GM23338 (cell line): Measurements from ENCODE around the gene DYRK3. TPM values are rescaled to one million over a fixed set of nuclear protein-coding genes. Genes with fewer than 3 reads are reported as not detected.

ENCODE experiments used
- ATAC-seq: fragments of 200-7000 bp; cut with Tn5 transposase; 3 replicates; pipeline ENCODE4 v1.9.1; 2020
- DNase-seq: peaks from one replicate; pipeline ENCODE4 v3.0.0-alpha.2; 2015; ENCODE audit warnings: low spot score
- H2AFZ ChIP-seq: fragments of 200-600 bp; sonication (generic); 2 replicates; pipeline ENCODE4 v1.8.0; 2016; ENCODE audit warnings: antibody characterized with exemption, mild to moderate bottlenecking, moderate library complexity
- H3F3A ChIP-seq: fragments of 200-600 bp; sonication (generic); replicated peaks from 2 replicates; pipeline ENCODE4 v1.8.0; 2017; ENCODE audit warnings: antibody characterized with exemption, mixed run types, low read depth
- H3K27ac ChIP-seq: fragments of 200-600 bp; sonication (generic); 2 replicates; pipeline ENCODE4 v1.6.1; 2016; ENCODE audit warnings: low read depth
- H3K27me3 ChIP-seq: fragments of 200-600 bp; sonication (generic); 2 replicates; pipeline ENCODE4 v1.8.0; 2016; ENCODE audit warnings: mild to moderate bottlenecking, mixed run types, moderate library complexity; ENCODE audit not compliant: insufficient read depth
- H3K36me3 ChIP-seq: fragments of 200-600 bp; sonication (generic); 2 replicates; pipeline ENCODE4 v1.8.0; 2016; ENCODE audit warnings: mild to moderate bottlenecking; ENCODE audit not compliant: insufficient read depth
- H3K4me1 ChIP-seq: fragments of 200-600 bp; sonication (generic); 2 replicates; pipeline ENCODE4 v1.8.0; 2016; ENCODE audit warnings: mild to moderate bottlenecking, moderate library complexity; ENCODE audit not compliant: insufficient read depth
- H3K4me2 ChIP-seq: fragments of 200-600 bp; sonication (generic); 2 replicates; pipeline ENCODE4 v1.7.1; 2017; ENCODE audit warnings: mixed run types
- H3K4me3 ChIP-seq: fragments of 200-600 bp; sonication (generic); 2 replicates; pipeline ENCODE4 v1.6.1; 2016; ENCODE audit warnings: mixed run types
- H3K79me2 ChIP-seq: fragments of 200-600 bp; sonication (generic); replicated peaks from 2 replicates; pipeline ENCODE4 v1.8.0; 2017; ENCODE audit warnings: mild to moderate bottlenecking; ENCODE audit not compliant: insufficient read depth
- H3K9me2 ChIP-seq: fragments of 200-600 bp; sonication (generic); 2 replicates; pipeline ENCODE4 v1.8.0; 2017; ENCODE audit not compliant: insufficient read depth
- H4K20me1 ChIP-seq: fragments of 200-600 bp; sonication (generic); replicated peaks from 2 replicates; pipeline ENCODE4 v1.8.0; 2017; ENCODE audit warnings: mild to moderate bottlenecking; ENCODE audit not compliant: insufficient read depth
- H3K27ac Mint-ChIP-seq: 2 replicates; pipeline ENCODE4 v1.8.0; 2020; ENCODE audit warnings: inconsistent platforms, mild to moderate bottlenecking, moderate library complexity, mixed read lengths
- H3K27me3 Mint-ChIP-seq: 3 replicates; pipeline ENCODE4 v1.8.0; 2022; ENCODE audit warnings: low read depth, mild to moderate bottlenecking, moderate library complexity, mixed read lengths, inconsistent platforms; ENCODE audit not compliant: insufficient read depth, poor library complexity
- H3K36me3 Mint-ChIP-seq: 3 replicates; pipeline ENCODE4 v1.8.0; 2021; ENCODE audit warnings: low read depth, mild to moderate bottlenecking, inconsistent platforms, moderate library complexity, mixed read lengths
- H3K4me1 Mint-ChIP-seq: 3 replicates; pipeline ENCODE4 v1.8.0; 2020; ENCODE audit warnings: mild to moderate bottlenecking, inconsistent platforms, mixed read lengths
- H3K4me3 Mint-ChIP-seq: 3 replicates; pipeline ENCODE4 v1.8.0; 2021; ENCODE audit warnings: moderate library complexity, mild to moderate bottlenecking, inconsistent platforms, mixed read lengths
- H3K9me3 Mint-ChIP-seq: 3 replicates; pipeline ENCODE4 v1.8.0; 2020; ENCODE audit warnings: moderate library complexity, mild to moderate bottlenecking, inconsistent platforms, mixed read lengths
- CREB1 ChIP-seq: fragments of 250-450 bp; sonication (Bioruptor Pico); IDR thresholded peaks from 2 replicates; pipeline ENCODE4 v1.5.0; 2020; ENCODE audit warnings: low read depth, mild to moderate bottlenecking, moderate library complexity
- EZH2 ChIP-seq: fragments of 200-600 bp; sonication (generic); IDR thresholded peaks from one replicate; pipeline ENCODE4 v1.8.0; 2017; ENCODE audit warnings: antibody characterized with exemption, mild to moderate bottlenecking, low read depth; ENCODE audit not compliant: unreplicated experiment
- EZH2phosphoT487 ChIP-seq: fragments of 200-600 bp; sonication (generic); IDR thresholded peaks from one replicate; pipeline ENCODE4 v1.8.1; 2018; ENCODE audit warnings: antibody characterized with exemption; ENCODE audit not compliant: unreplicated experiment
- NANOG ChIP-seq: IDR thresholded peaks from 2 replicates; pipeline ENCODE4 v1.6.1; 2016; ENCODE audit warnings: antibody characterized with exemption, borderline replicate concordance
- POLR2AphosphoS5 ChIP-seq: IDR thresholded peaks from 2 replicates; pipeline ENCODE4 v1.6.1; 2016; ENCODE audit warnings: antibody characterized with exemption, low read depth
- ZNF114 ChIP-seq: fragments of 250-450 bp; sonication (Bioruptor Pico); IDR thresholded peaks from 2 replicates; pipeline ENCODE4 v1.5.0; 2020; ENCODE audit warnings: mild to moderate bottlenecking, moderate library complexity
- polyA plus RNA-seq: library from polyadenylated mRNA; unstranded; fragments of >200 nt; fragmentation: Nextera tagmentation; extraction: Ambion mirVana; gene quantifications from 2 replicates; pipeline ENCODE4 v1.2.1, GENCODE V29; 2016
- total RNA-seq: library from RNA; depleted of rRNA; stranded (reverse); fragments of >200 nt; shearing (Covaris generic); gene quantifications from 2 replicates; pipeline ENCODE4 v1.2.3, GENCODE V29; 2014
- TF ChIP-seq, protein P1 (sequence below): fragments of 250-450 bp; sonication (Bioruptor Pico); IDR thresholded peaks from 2 replicates; pipeline ENCODE4 v1.5.0; 2020; ENCODE audit warnings: mild to moderate bottlenecking, moderate library complexity
- TF ChIP-seq, protein P2 (sequence below): IDR thresholded peaks from one replicate; pipeline ENCODE4 v1.6.1; 2018; ENCODE audit warnings: antibody characterized with exemption; ENCODE audit not compliant: unreplicated experiment
- TF ChIP-seq, protein P3 (sequence below): IDR thresholded peaks from 2 replicates; pipeline ENCODE4 v1.6.1; 2016; ENCODE audit warnings: antibody characterized with exemption

The DYRK3 gene
- total and polyA plus RNA-seq, 2 experiments from 2014 or later = 2.9 to 9.5 TPM

DNA sequence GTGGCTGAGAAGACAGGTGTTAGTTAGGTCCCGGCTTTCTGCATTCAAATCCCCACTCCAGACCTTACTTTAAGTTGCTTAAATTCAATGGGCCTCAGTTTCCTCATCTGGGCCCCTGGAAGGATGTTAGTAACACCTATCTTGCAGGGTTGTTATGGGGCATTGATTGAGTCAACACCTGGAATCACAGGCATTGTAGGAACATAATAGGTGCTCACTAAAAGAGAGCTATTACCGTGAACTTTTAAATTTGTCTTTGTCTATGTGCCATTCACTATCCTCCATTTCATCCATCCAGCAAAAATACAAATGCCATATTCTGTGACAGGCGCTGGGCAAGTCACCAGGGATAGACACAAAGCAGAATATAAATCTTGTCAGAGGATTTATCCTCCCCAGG is 38.9 kb downstream of the DYRK3 start (continued):
- TF ChIP-seq, protein P1, sequence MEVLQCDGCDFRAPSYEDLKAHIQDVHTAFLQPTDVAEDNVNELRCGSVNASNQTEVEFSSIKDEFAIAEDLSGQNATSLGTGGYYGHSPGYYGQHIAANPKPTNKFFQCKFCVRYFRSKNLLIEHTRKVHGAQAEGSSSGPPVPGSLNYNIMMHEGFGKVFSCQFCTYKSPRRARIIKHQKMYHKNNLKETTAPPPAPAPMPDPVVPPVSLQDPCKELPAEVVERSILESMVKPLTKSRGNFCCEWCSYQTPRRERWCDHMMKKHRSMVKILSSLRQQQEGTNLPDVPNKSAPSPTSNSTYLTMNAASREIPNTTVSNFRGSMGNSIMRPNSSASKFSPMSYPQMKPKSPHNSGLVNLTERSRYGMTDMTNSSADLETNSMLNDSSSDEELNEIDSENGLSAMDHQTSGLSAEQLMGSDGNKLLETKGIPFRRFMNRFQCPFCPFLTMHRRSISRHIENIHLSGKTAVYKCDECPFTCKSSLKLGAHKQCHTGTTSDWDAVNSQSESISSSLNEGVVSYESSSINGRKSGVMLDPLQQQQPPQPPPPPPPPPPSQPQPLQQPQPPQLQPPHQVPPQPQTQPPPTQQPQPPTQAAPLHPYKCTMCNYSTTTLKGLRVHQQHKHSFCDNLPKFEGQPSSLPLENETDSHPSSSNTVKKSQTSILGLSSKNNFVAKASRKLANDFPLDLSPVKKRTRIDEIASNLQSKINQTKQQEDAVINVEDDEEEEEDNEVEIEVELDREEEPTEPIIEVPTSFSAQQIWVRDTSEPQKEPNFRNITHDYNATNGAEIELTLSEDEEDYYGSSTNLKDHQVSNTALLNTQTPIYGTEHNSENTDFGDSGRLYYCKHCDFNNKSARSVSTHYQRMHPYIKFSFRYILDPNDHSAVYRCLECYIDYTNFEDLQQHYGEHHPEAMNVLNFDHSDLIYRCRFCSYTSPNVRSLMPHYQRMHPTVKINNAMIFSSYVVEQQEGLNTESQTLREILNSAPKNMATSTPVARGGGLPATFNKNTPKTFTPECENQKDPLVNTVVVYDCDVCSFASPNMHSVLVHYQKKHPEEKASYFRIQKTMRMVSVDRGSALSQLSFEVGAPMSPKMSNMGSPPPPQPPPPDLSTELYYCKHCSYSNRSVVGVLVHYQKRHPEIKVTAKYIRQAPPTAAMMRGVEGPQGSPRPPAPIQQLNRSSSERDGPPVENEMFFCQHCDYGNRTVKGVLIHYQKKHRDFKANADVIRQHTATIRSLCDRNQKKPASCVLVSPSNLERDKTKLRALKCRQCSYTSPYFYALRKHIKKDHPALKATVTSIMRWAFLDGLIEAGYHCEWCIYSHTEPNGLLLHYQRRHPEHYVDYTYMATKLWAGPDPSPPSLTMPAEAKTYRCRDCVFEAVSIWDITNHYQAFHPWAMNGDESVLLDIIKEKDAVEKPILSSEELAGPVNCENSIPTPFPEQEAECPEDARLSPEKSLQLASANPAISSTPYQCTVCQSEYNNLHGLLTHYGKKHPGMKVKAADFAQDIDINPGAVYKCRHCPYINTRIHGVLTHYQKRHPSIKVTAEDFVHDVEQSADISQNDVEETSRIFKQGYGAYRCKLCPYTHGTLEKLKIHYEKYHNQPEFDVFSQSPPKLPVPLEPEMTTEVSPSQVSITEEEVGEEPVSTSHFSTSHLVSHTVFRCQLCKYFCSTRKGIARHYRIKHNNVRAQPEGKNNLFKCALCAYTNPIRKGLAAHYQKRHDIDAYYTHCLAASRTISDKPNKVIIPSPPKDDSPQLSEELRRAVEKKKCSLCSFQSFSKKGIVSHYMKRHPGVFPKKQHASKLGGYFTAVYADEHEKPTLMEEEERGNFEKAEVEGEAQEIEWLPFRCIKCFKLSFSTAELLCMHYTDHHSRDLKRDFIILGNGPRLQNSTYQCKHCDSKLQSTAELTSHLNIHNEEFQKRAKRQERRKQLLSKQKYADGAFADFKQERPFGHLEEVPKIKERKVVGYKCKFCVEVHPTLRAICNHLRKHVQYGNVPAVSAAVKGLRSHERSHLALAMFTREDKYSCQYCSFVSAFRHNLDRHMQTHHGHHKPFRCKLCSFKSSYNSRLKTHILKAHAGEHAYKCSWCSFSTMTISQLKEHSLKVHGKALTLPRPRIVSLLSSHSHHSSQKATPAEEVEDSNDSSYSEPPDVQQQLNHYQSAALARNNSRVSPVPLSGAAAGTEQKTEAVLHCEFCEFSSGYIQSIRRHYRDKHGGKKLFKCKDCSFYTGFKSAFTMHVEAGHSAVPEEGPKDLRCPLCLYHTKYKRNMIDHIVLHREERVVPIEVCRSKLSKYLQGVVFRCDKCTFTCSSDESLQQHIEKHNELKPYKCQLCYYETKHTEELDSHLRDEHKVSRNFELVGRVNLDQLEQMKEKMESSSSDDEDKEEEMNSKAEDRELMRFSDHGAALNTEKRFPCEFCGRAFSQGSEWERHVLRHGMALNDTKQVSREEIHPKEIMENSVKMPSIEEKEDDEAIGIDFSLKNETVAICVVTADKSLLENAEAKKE (CRISPR knock-in tag) = no peak
- TF ChIP-seq, protein P2, sequence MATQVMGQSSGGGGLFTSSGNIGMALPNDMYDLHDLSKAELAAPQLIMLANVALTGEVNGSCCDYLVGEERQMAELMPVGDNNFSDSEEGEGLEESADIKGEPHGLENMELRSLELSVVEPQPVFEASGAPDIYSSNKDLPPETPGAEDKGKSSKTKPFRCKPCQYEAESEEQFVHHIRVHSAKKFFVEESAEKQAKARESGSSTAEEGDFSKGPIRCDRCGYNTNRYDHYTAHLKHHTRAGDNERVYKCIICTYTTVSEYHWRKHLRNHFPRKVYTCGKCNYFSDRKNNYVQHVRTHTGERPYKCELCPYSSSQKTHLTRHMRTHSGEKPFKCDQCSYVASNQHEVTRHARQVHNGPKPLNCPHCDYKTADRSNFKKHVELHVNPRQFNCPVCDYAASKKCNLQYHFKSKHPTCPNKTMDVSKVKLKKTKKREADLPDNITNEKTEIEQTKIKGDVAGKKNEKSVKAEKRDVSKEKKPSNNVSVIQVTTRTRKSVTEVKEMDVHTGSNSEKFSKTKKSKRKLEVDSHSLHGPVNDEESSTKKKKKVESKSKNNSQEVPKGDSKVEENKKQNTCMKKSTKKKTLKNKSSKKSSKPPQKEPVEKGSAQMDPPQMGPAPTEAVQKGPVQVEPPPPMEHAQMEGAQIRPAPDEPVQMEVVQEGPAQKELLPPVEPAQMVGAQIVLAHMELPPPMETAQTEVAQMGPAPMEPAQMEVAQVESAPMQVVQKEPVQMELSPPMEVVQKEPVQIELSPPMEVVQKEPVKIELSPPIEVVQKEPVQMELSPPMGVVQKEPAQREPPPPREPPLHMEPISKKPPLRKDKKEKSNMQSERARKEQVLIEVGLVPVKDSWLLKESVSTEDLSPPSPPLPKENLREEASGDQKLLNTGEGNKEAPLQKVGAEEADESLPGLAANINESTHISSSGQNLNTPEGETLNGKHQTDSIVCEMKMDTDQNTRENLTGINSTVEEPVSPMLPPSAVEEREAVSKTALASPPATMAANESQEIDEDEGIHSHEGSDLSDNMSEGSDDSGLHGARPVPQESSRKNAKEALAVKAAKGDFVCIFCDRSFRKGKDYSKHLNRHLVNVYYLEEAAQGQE = no peak
- TF ChIP-seq EZH2 (no peak), NANOG (no peak)

DNA sequence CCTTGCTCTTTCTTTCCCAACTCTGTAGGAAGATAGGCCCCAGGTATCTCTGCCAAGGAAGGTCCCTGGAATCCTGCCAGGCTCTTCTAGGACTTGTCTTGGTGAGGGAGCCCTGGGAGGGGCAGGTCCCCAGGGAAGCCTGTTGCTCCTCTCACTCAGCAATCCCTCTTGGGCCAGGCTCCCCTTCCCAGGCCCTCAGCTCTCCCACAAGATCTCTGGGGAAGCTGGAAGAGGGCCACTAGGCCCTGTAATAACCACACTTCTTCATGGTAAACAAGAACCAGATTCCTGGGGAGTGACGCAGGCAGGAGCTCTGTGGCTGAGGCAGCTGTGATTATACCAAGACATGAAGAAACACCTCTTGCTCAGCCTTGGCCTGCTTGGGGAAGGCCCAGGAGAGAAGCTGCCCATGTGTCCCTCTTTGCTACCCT is 39.4 kb downstream of the DYRK3 start:
- Mint-ChIP-seq H3K9me3 (no peaks in the 10 kb centered on the region), H3K36me3 (no peaks in the 10 kb centered on the region)
- TF ChIP-seq CREB1 (CRISPR knock-in tag) = no peak
- no peak for TF ChIP-seq EZH2phosphoT487
- TF ChIP-seq, protein P3, sequence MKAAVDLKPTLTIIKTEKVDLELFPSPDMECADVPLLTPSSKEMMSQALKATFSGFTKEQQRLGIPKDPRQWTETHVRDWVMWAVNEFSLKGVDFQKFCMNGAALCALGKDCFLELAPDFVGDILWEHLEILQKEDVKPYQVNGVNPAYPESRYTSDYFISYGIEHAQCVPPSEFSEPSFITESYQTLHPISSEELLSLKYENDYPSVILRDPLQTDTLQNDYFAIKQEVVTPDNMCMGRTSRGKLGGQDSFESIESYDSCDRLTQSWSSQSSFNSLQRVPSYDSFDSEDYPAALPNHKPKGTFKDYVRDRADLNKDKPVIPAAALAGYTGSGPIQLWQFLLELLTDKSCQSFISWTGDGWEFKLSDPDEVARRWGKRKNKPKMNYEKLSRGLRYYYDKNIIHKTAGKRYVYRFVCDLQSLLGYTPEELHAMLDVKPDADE = no peak
- no peak for TF ChIP-seq ZNF114 (CRISPR knock-in tag)
- TF ChIP-seq POLR2AphosphoS5 = no peak

More for the DNA sequence above, 39.4 kb downstream of the DYRK3 start:
- no peaks in the 10 kb centered on the region for H3K36me3 ChIP-seq
- no peaks in the 10 kb centered on the region for H4K20me1 ChIP-seq
- peaks cover 28% of the 10 kb centered on the region for H3K4me1 ChIP-seq
- no peak overlapping the region for H3K4me3 Mint-ChIP-seq
- no peak overlapping the region for H3K27ac Mint-ChIP-seq
- no peaks in the 10 kb centered on the region for H3K79me2 ChIP-seq
- H2AFZ ChIP-seq = no peak overlapping the region
- ATAC-seq (no peak), DNase-seq (no peak)
- no peaks in the 10 kb centered on the region for H3F3A ChIP-seq
- H3K27ac ChIP-seq = no peak overlapping the region
- H3K9me2 ChIP-seq = no peaks in the 10 kb centered on the region
- no peak overlapping the region for H3K4me2 ChIP-seq
- peaks cover 2% of the 10 kb centered on the region for H3K27me3 Mint-ChIP-seq
- H3K27me3 ChIP-seq = no peaks in the 10 kb centered on the region; the same call in 1 of the 2 replicates
- peaks cover 7% of the 10 kb centered on the region for H3K4me1 Mint-ChIP-seq
- H3K4me3 ChIP-seq = no peak overlapping the region
